Skeletal muscle satellite cell (primary cell): ENCODE measurements around the gene NOL8.

ENCODE experiments used
- H3K27me3 ChIP-seq: 2 replicates; pipeline ENCODE4 v1.7.0; 2013; ENCODE audit warnings: low read length; ENCODE audit not compliant: control insufficient read depth, insufficient read depth
- H3K36me3 ChIP-seq: 2 replicates; pipeline ENCODE4 v1.7.0; 2013; ENCODE audit warnings: mild to moderate bottlenecking, control low read depth, low read length; ENCODE audit not compliant: insufficient read depth
- H3K4me1 ChIP-seq: 2 replicates; pipeline ENCODE4 v1.7.0; 2013; ENCODE audit warnings: low read length; ENCODE audit not compliant: control insufficient read depth, insufficient read depth
- H3K4me2 ChIP-seq: 2 replicates; pipeline ENCODE4 v1.7.0; 2013; ENCODE audit warnings: mild to moderate bottlenecking, low read length
- H3K4me3 ChIP-seq: 2 replicates; pipeline ENCODE4 v1.7.0; 2013; ENCODE audit warnings: low read length
- H3K9ac ChIP-seq: 2 replicates; pipeline ENCODE4 v1.7.0; 2013; ENCODE audit warnings: mild to moderate bottlenecking, low read depth, low read length, moderate library complexity
- H3K9me3 ChIP-seq: replicated peaks from 2 replicates; pipeline ENCODE4 v1.7.0; 2013; ENCODE audit warnings: mild to moderate bottlenecking, control low read depth, low read length

NOL8 gene

GRCh38 chr9:92308893-92309292 lies 16.3 kb downstream of the NOL8 start:
- Histone ChIP-seq H3K4me1 (no peaks in the 10 kb centered on the region), H3K4me2 (no peak overlapping the region), H3K4me3 (no peak overlapping the region), H3K9ac (no peak overlapping the region), H3K36me3 (peaks cover 72% of the 10 kb centered on the region), H3K9me3 (no peaks in the 10 kb centered on the region), H3K27me3 (no peaks in the 10 kb centered on the region)

GRCh38 chr9:92300936-92301335 lies 24.2 kb downstream of the NOL8 start:
- Histone ChIP-seq H3K9ac (no peak overlapping the region), H3K9me3 (no peaks in the 10 kb centered on the region), H3K4me1 (no peaks in the 10 kb centered on the region), H3K4me3 (no peak overlapping the region), H3K36me3 (peaks cover 81% of the 10 kb centered on the region), H3K27me3 (no peaks in the 10 kb centered on the region), H3K4me2 (no peak overlapping the region)

GRCh38 chr9:92299116-92299515 lies 26.0 kb downstream of the NOL8 start:
- peaks cover 7% of the 10 kb centered on the region for H3K4me1 ChIP-seq
- H3K36me3 ChIP-seq, result peaks cover 64% of the 10 kb centered on the region
- no peaks in the 10 kb centered on the region for H3K27me3 ChIP-seq
- no peak overlapping the region for H3K4me3 ChIP-seq
- no peaks in the 10 kb centered on the region for H3K9me3 ChIP-seq
- no peak overlapping the region for H3K9ac ChIP-seq
- H3K4me2 ChIP-seq, result no peak overlapping the region

GRCh38 chr9:92298036-92298435 lies 27.1 kb downstream of the NOL8 start:
- no peak overlapping the region for H3K9ac ChIP-seq
- H3K4me1 ChIP-seq, result peaks cover 8% of the 10 kb centered on the region
- no peaks in the 10 kb centered on the region for H3K9me3 ChIP-seq
- no peaks in the 10 kb centered on the region for H3K27me3 ChIP-seq
- no peak overlapping the region for H3K4me2 ChIP-seq
- peaks cover 57% of the 10 kb centered on the region for H3K36me3 ChIP-seq
- H3K4me3 ChIP-seq, result no peak overlapping the region

DNA sequence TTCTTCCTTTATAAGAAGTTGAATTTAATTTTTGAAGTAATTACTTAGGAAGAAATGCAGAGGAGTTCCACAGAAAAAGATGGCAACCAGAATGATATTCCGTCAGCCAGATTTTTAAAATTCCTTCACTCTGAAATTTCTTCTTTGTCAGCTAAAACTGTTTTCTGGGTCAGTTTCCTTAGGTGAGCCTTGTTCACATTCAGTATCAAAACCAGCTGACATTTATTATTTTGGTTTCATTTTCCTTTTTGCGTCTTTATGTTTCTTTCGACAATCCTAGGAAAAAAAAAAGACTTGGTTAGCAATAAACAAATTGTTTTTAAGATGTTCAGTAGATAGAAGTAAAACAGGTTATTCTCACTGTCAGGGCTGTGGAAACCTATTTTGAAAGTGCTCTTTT lies 27.5 kb downstream of the NOL8 start:
- H3K9ac ChIP-seq, result no peak overlapping the region
- H3K9me3 ChIP-seq, result no peaks in the 10 kb centered on the region
- H3K4me3 ChIP-seq, result no peak overlapping the region
- peaks cover 8% of the 10 kb centered on the region for H3K4me1 ChIP-seq
- H3K4me2 ChIP-seq, result no peak overlapping the region
- H3K36me3 ChIP-seq, result peaks cover 54% of the 10 kb centered on the region
- H3K27me3 ChIP-seq, result no peaks in the 10 kb centered on the region

GRCh38 chr9:92295827-92296258 lies 29.3 kb downstream of the NOL8 start:
- Histone ChIP-seq H3K9ac (no peak overlapping the region), H3K4me1 (peaks cover 21% of the 10 kb centered on the region), H3K4me3 (no peak overlapping the region), H3K4me2 (no peak overlapping the region), H3K36me3 (peaks cover 36% of the 10 kb centered on the region), H3K27me3 (no peaks in the 10 kb centered on the region), H3K9me3 (no peaks in the 10 kb centered on the region)

DNA sequence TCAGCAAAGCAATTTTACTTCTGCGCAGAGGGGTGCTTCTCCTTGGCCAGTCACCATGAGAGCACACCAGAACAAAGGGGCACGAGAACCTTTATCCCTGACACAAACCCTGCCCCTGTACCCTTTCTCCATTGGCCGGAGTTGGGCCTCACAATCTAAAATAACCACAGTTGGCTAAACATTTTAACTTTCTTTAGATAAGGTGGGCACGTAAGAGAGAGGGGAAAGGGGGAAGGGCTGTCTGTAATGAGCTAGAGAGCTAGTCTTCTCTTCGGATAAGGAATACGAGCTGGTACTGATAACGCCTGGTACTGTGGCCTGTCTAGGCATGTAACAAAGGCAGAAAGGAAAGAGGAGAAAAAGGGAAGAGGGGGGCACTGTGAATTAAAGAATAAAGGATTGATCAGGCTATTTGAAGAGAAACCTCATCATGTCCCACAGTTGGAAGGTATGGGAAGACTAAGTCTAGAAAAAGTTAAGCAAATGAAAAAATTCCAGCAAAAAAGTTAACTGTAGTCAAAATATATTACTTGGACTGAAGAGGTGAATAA lies 29.8 kb downstream of the NOL8 start:
- Histone ChIP-seq H3K9ac (no peak overlapping the region), H3K4me3 (no peak overlapping the region), H3K4me2 (no peak overlapping the region), H3K27me3 (no peaks in the 10 kb centered on the region), H3K4me1 (peaks cover 21% of the 10 kb centered on the region), H3K36me3 (peaks cover 31% of the 10 kb centered on the region), H3K9me3 (no peaks in the 10 kb centered on the region)

DNA sequence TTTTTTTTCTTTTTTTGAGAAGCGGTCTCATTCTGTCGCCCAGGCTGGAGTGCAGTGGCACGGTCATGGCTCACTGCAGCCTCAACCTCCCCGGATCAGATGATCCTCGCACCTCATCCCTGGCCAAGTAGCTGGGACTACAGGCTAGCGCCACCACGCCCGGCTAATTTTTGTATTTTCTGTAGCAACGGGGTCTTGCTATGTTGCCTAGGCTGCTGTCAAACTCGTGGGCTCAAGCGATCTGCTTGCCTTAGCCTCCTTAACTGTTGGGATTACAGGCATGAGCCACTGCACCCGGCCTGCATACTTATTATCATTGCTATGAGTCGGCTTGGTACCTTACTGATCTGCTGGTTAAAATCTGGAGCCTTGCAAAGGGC lies 30.9 kb downstream of the NOL8 start:
- peak overlapping the region; percentile 88 for H3K4me3 ChIP-seq
- no peaks in the 10 kb centered on the region for H3K9me3 ChIP-seq
- H3K9ac ChIP-seq, result peak overlapping the region; percentile 91
- H3K4me1 ChIP-seq, result peaks cover 24% of the 10 kb centered on the region
- H3K36me3 ChIP-seq, result peaks cover 31% of the 10 kb centered on the region
- H3K4me2 ChIP-seq, result peak overlapping the region; percentile 83
- no peaks in the 10 kb centered on the region for H3K27me3 ChIP-seq

GRCh38 chr9:92293452-92294296 lies 31.5 kb downstream of the NOL8 start, which contains the start of gene IARS1:
IARS1 (minus strand) TSS chr9:92293697; CDS start chr9:92289419, 4,278 bp downstream.
- Histone ChIP-seq H3K4me3 (peak within 1 kb of the TSS; percentile 88), H3K36me3 (peaks cover 29% of the 10 kb centered on the region), H3K4me1 (peaks cover 24% of the 10 kb centered on the region), H3K27me3 (no peaks in the 10 kb centered on the region), H3K4me2 (peak within 1 kb of the TSS; percentile 88), H3K9ac (peak within 1 kb of the TSS; percentile 91), H3K9me3 (no peaks in the 10 kb centered on the region)

GRCh38 chr9:92293075-92293354 lies 32.1 kb downstream of the NOL8 start:
- H3K4me1 ChIP-seq, result peaks cover 24% of the 10 kb centered on the region
- H3K9me3 ChIP-seq, result no peaks in the 10 kb centered on the region
- peak overlapping the region; percentile 88 for H3K4me2 ChIP-seq
- peak overlapping the region; percentile 91 for H3K9ac ChIP-seq
- H3K27me3 ChIP-seq, result no peaks in the 10 kb centered on the region
- peak overlapping the region; percentile 88 for H3K4me3 ChIP-seq
- peaks cover 27% of the 10 kb centered on the region for H3K36me3 ChIP-seq

DNA sequence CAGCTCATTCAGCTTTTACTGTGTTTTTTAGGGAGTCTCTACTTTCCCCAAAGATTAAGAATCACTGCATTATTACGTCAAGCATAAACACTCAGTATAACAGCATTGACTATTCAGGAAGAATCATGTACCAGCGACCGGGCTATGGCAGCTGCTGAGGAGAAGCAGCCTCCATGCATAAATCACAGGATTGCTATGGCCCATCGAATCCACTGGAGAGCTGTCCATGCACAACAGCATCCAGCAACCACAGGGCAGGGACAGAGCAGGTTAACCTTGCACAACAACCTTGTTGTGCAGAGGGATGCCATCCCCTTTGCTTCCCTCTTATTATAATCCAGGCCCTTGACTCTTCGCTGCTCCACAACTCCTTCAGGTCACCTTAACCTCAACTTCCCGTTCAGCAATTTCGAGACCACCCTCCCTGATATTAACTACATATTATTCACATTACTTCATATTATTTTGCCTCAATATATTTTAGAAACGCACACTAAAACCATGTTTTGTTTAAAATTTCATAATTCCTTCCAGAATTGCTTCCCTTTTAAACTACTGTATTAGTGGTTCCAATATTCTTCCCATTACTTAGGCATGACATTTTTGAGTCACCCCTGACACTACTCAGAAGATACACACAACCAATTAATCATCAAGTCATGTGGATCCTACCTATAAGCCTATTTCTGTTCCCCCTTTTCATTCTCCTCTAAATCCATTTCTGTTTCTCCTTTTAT lies 32.6 kb downstream of the NOL8 start:
- Histone ChIP-seq H3K27me3 (no peaks in the 10 kb centered on the region), H3K36me3 (peaks cover 27% of the 10 kb centered on the region), H3K4me1 (peaks cover 24% of the 10 kb centered on the region), H3K4me2 (peak overlapping the region; percentile 88), H3K9ac (peak overlapping the region; percentile 91), H3K9me3 (no peaks in the 10 kb centered on the region), H3K4me3 (peak overlapping the region; percentile 88)
